CD4-positive, alpha-beta T cell (primary cell): ENCODE data around the gene AQP10. TPM values are rescaled to one million over a fixed set of nuclear protein-coding genes. Genes with fewer than 3 reads are reported as not detected.
"Not testable (repeated sequence)": the region's sequence is repeated elsewhere in the genome, so short reads cannot be mapped to it uniquely, and the experiment has no call there.

Source experiments
- ATAC-seq: fragments of 200-7000 bp; cut with Tn5 transposase; one replicate; pipeline ENCODE4 v1.10.0; 2022; ENCODE audit warnings: mild to moderate bottlenecking; ENCODE audit not compliant: poor library complexity
- CTCF ChIA-PET: fragments of 350-600 bp; sonication (Branson Sonifier 250); formaldehyde crosslinking; loops from one replicate; lab custom pipeline; 2021; ENCODE audit warnings: antibody characterized with exemption, inconsistent platforms; lab: Charles Lee
- POLR2A ChIA-PET: fragments of 350-600 bp; sonication (Branson Sonifier 250); formaldehyde crosslinking; loops from one replicate; lab custom pipeline; 2021; ENCODE audit warnings: antibody characterized with exemption, inconsistent platforms; lab: Charles Lee
- DNase-seq, 14 experiments: peaks; one replicate each; pipeline ENCODE4 v3.0.0-alpha.2; 2013 to 2020; ENCODE audit warnings: mixed read lengths in 2 of 14
- H3K27ac ChIP-seq, 2 donors: one replicate each; pipeline versions ENCODE4 v1.5.1 to v1.7.0; 2013; ENCODE audit warnings: low read length in 2 of 2, low read depth in 1 of 2, mild to moderate bottlenecking in 1 of 2
- H3K27me3 ChIP-seq, 2 experiments: 1 replicate in 1 of 2; 2 replicates in 1 of 2; pipeline versions ENCODE4 v1.6.1 to v1.7.0; 2013; ENCODE audit warnings: low read length in 2 of 2, control low read depth in 1 of 2, mild to moderate bottlenecking in 1 of 2, moderate library complexity in 1 of 2; ENCODE audit not compliant: insufficient read depth in 2 of 2, control insufficient read depth in 1 of 2
- H3K36me3 ChIP-seq: one replicate; pipeline ENCODE4 v1.6.1; 2013; ENCODE audit warnings: low read length, control low read depth; ENCODE audit not compliant: insufficient read depth
- H3K4me1 ChIP-seq: one replicate; pipeline ENCODE4 v1.6.1; 2013; ENCODE audit warnings: low read length, control low read depth; ENCODE audit not compliant: insufficient read depth
- H3K4me3 ChIP-seq: one replicate; pipeline ENCODE4 v1.5.1; 2013; ENCODE audit warnings: mild to moderate bottlenecking, low read length, moderate library complexity
- H3K9me3 ChIP-seq, 2 experiments: 1 replicate in 1 of 2; 2 replicates in 1 of 2; pipeline versions ENCODE4 v1.6.1 to v1.7.0; 2013; ENCODE audit warnings: low read length in 2 of 2, mild to moderate bottlenecking in 2 of 2, control low read depth in 1 of 2, moderate library complexity in 1 of 2; ENCODE audit not compliant: control insufficient read depth in 1 of 2, insufficient read depth in 1 of 2
- H3K27ac Mint-ChIP-seq: one replicate; pipeline ENCODE4 v1.8.0; 2020; ENCODE audit warnings: mixed read lengths
- H3K27me3 Mint-ChIP-seq: one replicate; pipeline ENCODE4 v1.8.0; 2021; ENCODE audit warnings: mixed read lengths
- H3K36me3 Mint-ChIP-seq: one replicate; pipeline ENCODE4 v1.8.0; 2021; ENCODE audit warnings: low read depth, mixed read lengths
- H3K4me1 Mint-ChIP-seq: one replicate; pipeline ENCODE4 v1.8.0; 2021; ENCODE audit warnings: low read depth, mixed read lengths
- H3K4me3 Mint-ChIP-seq: one replicate; pipeline ENCODE4 v1.8.0; 2020; ENCODE audit warnings: mild to moderate bottlenecking, mixed read lengths
- H3K9me3 Mint-ChIP-seq: one replicate; pipeline ENCODE4 v1.8.0; 2020; ENCODE audit warnings: mixed read lengths
- CTCF ChIP-seq: fragments of 200-600 bp; IDR thresholded peaks from one replicate; pipeline ENCODE4 v1.8.0; 2022; ENCODE audit warnings: antibody characterized with exemption, mild to moderate bottlenecking
- intact Hi-C, 2 experiments: fragments of 100-400 bp; cut with DNase I in 1 of 2; cut with micrococcal nuclease in 1 of 2; formaldehyde crosslinking; loops; one replicate each; pipeline versions ENCODE4 v1.15.1 to v1.9.0; 2023 to 2025; cut with DNase I, micrococcal nuclease
- total RNA-seq, 174 experiments: library from RNA in 2 of 174; stranded (reverse) in 2 of 174; gene quantifications; one replicate each; pipeline ENCODE4 v1.2.3 and lab custom pipeline; 2021 to 2026

Gene AQP10
- total RNA-seq, 2 experiments from 2014 or later: not detected

- TF ChIP-seq CTCF: no peak
- no peaks in the 10 kb centered on the region for H3K27me3 Mint-ChIP-seq
- Histone ChIP-seq H3K4me3 (no peak overlapping the region), H3K27me3 (no peaks in the 10 kb centered on the region), H3K4me1 (no peaks in the 10 kb centered on the region), H3K36me3 (no peaks in the 10 kb centered on the region), H3K27ac (no peak overlapping the region), H3K9me3 (peaks cover 0 to 6% of the 10 kb centered on the region in 2 experiments)
- DNase-seq (no peak), ATAC-seq (no peak)
- intact Hi-C loops: no loop called here
- no peaks in the 10 kb centered on the region for H3K4me1 Mint-ChIP-seq
- no peak overlapping the region for H3K27ac Mint-ChIP-seq
- H3K36me3 Mint-ChIP-seq: no peaks in the 10 kb centered on the region
- CTCF ChIA-PET: no interaction called here
- POLR2A ChIA-PET: no interaction called here
- no peak overlapping the region for H3K4me3 Mint-ChIP-seq
- no peaks in the 10 kb centered on the region for H3K9me3 Mint-ChIP-seq
Measured at GRCh38 chr1:154301582-154301981, 19.3 kb upstream of the AQP10 start.

GRCh38 chr1:154304664-154305337, 16.1 kb upstream of the AQP10 start:
- TF ChIP-seq CTCF: no peak
- Histone ChIP-seq H3K9me3 (peaks cover 0 to 5% of the 10 kb centered on the region in 2 experiments), H3K27ac (no peak overlapping the region), H3K4me1 (no peaks in the 10 kb centered on the region), H3K4me3 (no peak overlapping the region), H3K27me3 (no peaks in the 10 kb centered on the region), H3K36me3 (no peaks in the 10 kb centered on the region)
- DNase-seq: no peak
- H3K36me3 Mint-ChIP-seq: no peaks in the 10 kb centered on the region
- H3K27ac Mint-ChIP-seq: no peak overlapping the region
- no peaks in the 10 kb centered on the region for H3K4me1 Mint-ChIP-seq
- H3K9me3 Mint-ChIP-seq: no peaks in the 10 kb centered on the region
- POLR2A ChIA-PET: no interaction called here
- H3K27me3 Mint-ChIP-seq: no peaks in the 10 kb centered on the region
- intact Hi-C loops: loop anchor here in 1 of 2 experiments (2.0 kb wide), 1 partner anchor 16 kb away; no protein-coding TSS in a partner anchor
- no peak overlapping the region for H3K4me3 Mint-ChIP-seq
- no peak for ATAC-seq
- CTCF ChIA-PET: no interaction called here

GRCh38 chr1:154306151-154306550, 14.7 kb upstream of the AQP10 start:
- CTCF ChIA-PET: no interaction called here
- intact Hi-C loops: no loop called here
- no peak overlapping the region for H3K27ac Mint-ChIP-seq

GRCh38 chr1:154307670-154308270, 13.1 kb upstream of the AQP10 start:
- H3K4me3 Mint-ChIP-seq, H3K27me3 ChIP-seq, H3K27me3 Mint-ChIP-seq, H3K36me3 Mint-ChIP-seq, H3K4me1 Mint-ChIP-seq, H3K9me3 Mint-ChIP-seq, H3K4me3 ChIP-seq, ATAC-seq, H3K36me3 ChIP-seq, H3K27ac ChIP-seq, H3K4me1 ChIP-seq, H3K27ac Mint-ChIP-seq, POLR2A ChIA-PET, H3K9me3 ChIP-seq, intact Hi-C loops: not testable (repeated sequence)
- peak in 1 of 14 experiments; percentile 13 for DNase-seq
- CTCF ChIA-PET: interaction anchor here (1.0 kb wide), 1 partner anchor 28 kb away, joined by 3 read pairs; no protein-coding TSS in a partner anchor

More at GRCh38 chr1:154306151-154306550, 14.7 kb upstream of the AQP10 start:
- no peaks in the 10 kb centered on the region for H3K36me3 ChIP-seq
- ATAC-seq: no peak
- no peaks in the 10 kb centered on the region for H3K36me3 Mint-ChIP-seq
- TF ChIP-seq CTCF: no peak
- no peak overlapping the region for H3K27ac ChIP-seq
- H3K4me3 Mint-ChIP-seq: no peak overlapping the region
- peaks cover 0 to 5% of the 10 kb centered on the region in 2 experiments for H3K9me3 ChIP-seq
- DNase-seq: no peak
- H3K9me3 Mint-ChIP-seq: no peaks in the 10 kb centered on the region
- H3K27me3 Mint-ChIP-seq: no peaks in the 10 kb centered on the region
- H3K4me1 ChIP-seq: no peaks in the 10 kb centered on the region
- H3K27me3 ChIP-seq: no peaks in the 10 kb centered on the region
- POLR2A ChIA-PET: no interaction called here
- no peaks in the 10 kb centered on the region for H3K4me1 Mint-ChIP-seq
- H3K4me3 ChIP-seq: no peak overlapping the region

- H3K36me3 Mint-ChIP-seq, POLR2A ChIA-PET, H3K4me1 ChIP-seq, intact Hi-C loops, H3K27me3 ChIP-seq, H3K4me3 ChIP-seq, H3K9me3 Mint-ChIP-seq, DNase-seq, H3K27ac ChIP-seq, ATAC-seq, CTCF ChIA-PET, H3K4me1 Mint-ChIP-seq, H3K27ac Mint-ChIP-seq, H3K4me3 Mint-ChIP-seq, H3K27me3 Mint-ChIP-seq, H3K36me3 ChIP-seq, H3K9me3 ChIP-seq: not testable (repeated sequence)
Measured at GRCh38 chr1:154309136-154309535, 11.8 kb upstream of the AQP10 start.
